Spleen (tissue), 7 donors: ENCODE data around the gene RAB4A.

ENCODE experiments used
- CTCF ChIP-seq, 11 experiments: fragments of 200-600 bp in 7 of 11; fragments of 450-650 bp in 4 of 11; sonication (generic) in 4 of 11; IDR thresholded peaks in 8 of 11; conservative IDR thresholded peaks in 3 of 11; 1 replicate in 7 of 11; 2 replicates in 4 of 11; pipeline versions ENCODE4 v1.4.0 to v1.8.0; 2016 to 2021; ENCODE audit warnings: antibody characterized with exemption in 11 of 11, inconsistent platforms in 4 of 11, mild to moderate bottlenecking in 1 of 11
- POLR2A ChIP-seq, 3 donors: fragments of 450-650 bp; IDR thresholded peaks; one replicate each; pipeline ENCODE4 v1.5.1; 2017; ENCODE audit warnings: antibody characterized with exemption in 3 of 3, mild to moderate bottlenecking in 1 of 3
- donor health status: DM: no; HTN: no; CAD: no; lungs with moderate emphysema.
- donor health status: DM: no; HTN: no; CAD: no.
- donor health status: DM: no; HTN: no; CAD: no.

- no peak for TF ChIP-seq CTCF (IDR thresholded peaks at IDR 0.05 in 8 of 11, conservative IDR thresholded peaks at IDR 0.05 in 3 of 11)
- TF ChIP-seq POLR2A (IDR thresholded peaks at IDR 0.05) = no peak
These were observed 9.3 kb downstream of the RAB4A start for GRCh38 chr1:229280037-229280828.
